Ishikawa (cell line): ENCODE results near the gene TRAF5.
A peak's percentile ranks its signal among the peaks of the same experiment; 100 is the strongest.

Experiments
- CEBPB ChIP-seq: IDR thresholded peaks from 2 replicates; pipeline ENCODE4 v1.6.1; 2012
- CREB1 ChIP-seq: IDR thresholded peaks from 2 replicates; pipeline ENCODE4 v1.6.1; 2012; ENCODE audit warnings: low read depth
- EGR1 ChIP-seq: IDR thresholded peaks from 2 replicates; pipeline ENCODE4 v1.6.1; 2012
- EP300 ChIP-seq: IDR thresholded peaks from 2 replicates; pipeline ENCODE4 v1.6.1; 2012; ENCODE audit warnings: borderline replicate concordance
- FOXM1 ChIP-seq: IDR thresholded peaks from 2 replicates; pipeline ENCODE4 v1.6.1; 2012; ENCODE audit warnings: low read depth, borderline replicate concordance
- MAX ChIP-seq: IDR thresholded peaks from 2 replicates; pipeline ENCODE4 v1.6.1; 2012
- NFIC ChIP-seq: IDR thresholded peaks from 2 replicates; pipeline ENCODE4 v1.6.1; 2012
- RAD21 ChIP-seq: IDR thresholded peaks from 2 replicates; pipeline ENCODE4 v1.6.1; 2012; ENCODE audit warnings: low read depth
- TAF1 ChIP-seq: IDR thresholded peaks from 2 replicates; pipeline ENCODE4 v1.6.1; 2012; ENCODE audit warnings: low read depth, mild to moderate bottlenecking
- TCF12 ChIP-seq: IDR thresholded peaks from 2 replicates; pipeline ENCODE4 v1.6.1; 2012; ENCODE audit warnings: low read depth
- TEAD4 ChIP-seq: IDR thresholded peaks from 2 replicates; pipeline ENCODE4 v1.6.1; 2012
- YY1 ChIP-seq: IDR thresholded peaks from 2 replicates; pipeline ENCODE4 v1.6.1; 2012; ENCODE audit warnings: low read depth
- ZBTB7A ChIP-seq: IDR thresholded peaks from 2 replicates; pipeline ENCODE4 v1.6.1; 2012; ENCODE audit warnings: low read depth
- TF ChIP-seq, protein P1 (sequence below): IDR thresholded peaks from 2 replicates; pipeline ENCODE4 v1.6.1; 2012; ENCODE audit warnings: low read depth, mild to moderate bottlenecking
- TF ChIP-seq, protein P2 (sequence below): IDR thresholded peaks from 2 replicates; pipeline ENCODE4 v1.6.1; 2012

Gene TRAF5

GRCh38 chr1:211369640-211370039 is 43.0 kb downstream of the TRAF5 start:
- TF ChIP-seq CEBPB = no peak
- no peak for TF ChIP-seq NFIC
- TF ChIP-seq EGR1 = no peak
- no peak for TF ChIP-seq MAX

DNA sequence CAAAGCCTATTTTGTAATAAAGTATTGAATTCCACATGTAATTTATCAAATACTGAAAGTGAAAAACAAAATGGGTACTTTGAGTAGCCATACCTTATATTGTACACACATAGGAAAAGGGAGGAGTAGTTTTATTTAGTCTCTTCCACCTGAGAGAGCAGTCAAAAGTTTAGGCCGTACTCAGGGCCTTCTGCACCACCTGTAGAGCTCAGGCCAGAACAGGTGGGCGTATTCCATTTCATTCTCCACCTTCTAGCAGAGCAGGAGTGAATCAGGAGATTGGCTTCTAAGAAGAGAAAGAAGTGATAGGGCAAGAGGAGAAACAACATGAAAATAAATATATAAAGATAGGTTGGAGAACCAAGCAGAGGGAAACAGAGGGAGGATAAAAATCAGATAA is 44.0 kb downstream of the TRAF5 start:
- TF ChIP-seq YY1 = no peak
- TF ChIP-seq EGR1 = no peak
- no peak for TF ChIP-seq TAF1
- TF ChIP-seq, protein P1, sequence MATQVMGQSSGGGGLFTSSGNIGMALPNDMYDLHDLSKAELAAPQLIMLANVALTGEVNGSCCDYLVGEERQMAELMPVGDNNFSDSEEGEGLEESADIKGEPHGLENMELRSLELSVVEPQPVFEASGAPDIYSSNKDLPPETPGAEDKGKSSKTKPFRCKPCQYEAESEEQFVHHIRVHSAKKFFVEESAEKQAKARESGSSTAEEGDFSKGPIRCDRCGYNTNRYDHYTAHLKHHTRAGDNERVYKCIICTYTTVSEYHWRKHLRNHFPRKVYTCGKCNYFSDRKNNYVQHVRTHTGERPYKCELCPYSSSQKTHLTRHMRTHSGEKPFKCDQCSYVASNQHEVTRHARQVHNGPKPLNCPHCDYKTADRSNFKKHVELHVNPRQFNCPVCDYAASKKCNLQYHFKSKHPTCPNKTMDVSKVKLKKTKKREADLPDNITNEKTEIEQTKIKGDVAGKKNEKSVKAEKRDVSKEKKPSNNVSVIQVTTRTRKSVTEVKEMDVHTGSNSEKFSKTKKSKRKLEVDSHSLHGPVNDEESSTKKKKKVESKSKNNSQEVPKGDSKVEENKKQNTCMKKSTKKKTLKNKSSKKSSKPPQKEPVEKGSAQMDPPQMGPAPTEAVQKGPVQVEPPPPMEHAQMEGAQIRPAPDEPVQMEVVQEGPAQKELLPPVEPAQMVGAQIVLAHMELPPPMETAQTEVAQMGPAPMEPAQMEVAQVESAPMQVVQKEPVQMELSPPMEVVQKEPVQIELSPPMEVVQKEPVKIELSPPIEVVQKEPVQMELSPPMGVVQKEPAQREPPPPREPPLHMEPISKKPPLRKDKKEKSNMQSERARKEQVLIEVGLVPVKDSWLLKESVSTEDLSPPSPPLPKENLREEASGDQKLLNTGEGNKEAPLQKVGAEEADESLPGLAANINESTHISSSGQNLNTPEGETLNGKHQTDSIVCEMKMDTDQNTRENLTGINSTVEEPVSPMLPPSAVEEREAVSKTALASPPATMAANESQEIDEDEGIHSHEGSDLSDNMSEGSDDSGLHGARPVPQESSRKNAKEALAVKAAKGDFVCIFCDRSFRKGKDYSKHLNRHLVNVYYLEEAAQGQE = no peak
- no peak for TF ChIP-seq TCF12
- no peak for TF ChIP-seq ZBTB7A
- no peak for TF ChIP-seq MAX
- no peak for TF ChIP-seq CEBPB
- no peak for TF ChIP-seq RAD21
- no peak for TF ChIP-seq EP300
- TF ChIP-seq CREB1 = no peak
- TF ChIP-seq NFIC = no peak
- TF ChIP-seq TEAD4 = no peak
- TF ChIP-seq, protein P2, sequence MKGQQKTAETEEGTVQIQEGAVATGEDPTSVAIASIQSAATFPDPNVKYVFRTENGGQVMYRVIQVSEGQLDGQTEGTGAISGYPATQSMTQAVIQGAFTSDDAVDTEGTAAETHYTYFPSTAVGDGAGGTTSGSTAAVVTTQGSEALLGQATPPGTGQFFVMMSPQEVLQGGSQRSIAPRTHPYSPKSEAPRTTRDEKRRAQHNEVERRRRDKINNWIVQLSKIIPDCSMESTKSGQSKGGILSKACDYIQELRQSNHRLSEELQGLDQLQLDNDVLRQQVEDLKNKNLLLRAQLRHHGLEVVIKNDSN = no peak
- no peak for TF ChIP-seq FOXM1

DNA sequence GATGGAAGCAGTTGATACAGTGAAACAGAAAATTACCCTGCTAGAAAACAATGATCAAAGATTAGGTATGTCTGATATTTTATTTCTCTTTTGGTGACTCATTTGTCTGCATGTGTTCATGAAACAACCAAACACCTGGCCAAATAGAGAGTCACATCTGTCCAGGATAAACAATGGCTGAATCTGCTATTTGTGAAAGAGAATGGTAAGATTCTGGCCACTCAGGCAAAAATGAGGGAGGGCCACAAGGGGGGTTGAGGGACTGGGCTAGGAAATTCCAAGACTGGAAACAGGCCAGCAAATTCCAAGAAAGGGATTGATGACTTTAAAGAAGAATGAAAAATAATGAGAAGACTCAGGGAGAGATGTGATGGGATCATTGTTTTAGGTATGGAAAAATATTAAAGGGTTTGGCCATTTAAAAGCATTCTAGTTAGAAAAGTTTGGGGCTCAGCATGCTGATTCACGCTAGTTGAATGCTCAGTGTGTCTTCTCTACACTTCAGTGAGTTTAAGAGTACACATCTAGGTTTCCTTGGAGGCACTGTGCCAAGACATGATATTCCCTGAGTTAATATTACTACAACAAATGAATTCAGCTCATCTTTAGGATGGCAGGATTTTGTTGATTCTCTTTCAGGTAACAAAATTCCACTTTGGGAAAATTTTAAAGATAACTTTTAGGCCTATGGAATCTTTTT is 44.9 kb downstream of the TRAF5 start:
- TF ChIP-seq FOXM1 (peak; percentile 40; the same call in 1 of the 2 replicates), NFIC (peak; percentile 75), ZBTB7A (no peak), EP300 (peak; percentile 44; the same call in 1 of the 2 replicates), TCF12 (peak; percentile 72), TEAD4 (peak; percentile 46)

GRCh38 chr1:211372463-211372862 is 45.8 kb downstream of the TRAF5 start:
- TF ChIP-seq CREB1 = no peak
- TF ChIP-seq TCF12 = no peak
- TF ChIP-seq NFIC = no peak
- no peak for TF ChIP-seq CEBPB
- TF ChIP-seq ZBTB7A = no peak
- TF ChIP-seq FOXM1 = no peak
- no peak for TF ChIP-seq EGR1
- TF ChIP-seq YY1 = no peak
- no peak for TF ChIP-seq MAX
- TF ChIP-seq RAD21 = no peak
- TF ChIP-seq, protein P1 = no peak
- no peak for TF ChIP-seq TEAD4
- TF ChIP-seq EP300 = no peak
- TF ChIP-seq, protein P2 = no peak
- TF ChIP-seq TAF1 = no peak

DNA sequence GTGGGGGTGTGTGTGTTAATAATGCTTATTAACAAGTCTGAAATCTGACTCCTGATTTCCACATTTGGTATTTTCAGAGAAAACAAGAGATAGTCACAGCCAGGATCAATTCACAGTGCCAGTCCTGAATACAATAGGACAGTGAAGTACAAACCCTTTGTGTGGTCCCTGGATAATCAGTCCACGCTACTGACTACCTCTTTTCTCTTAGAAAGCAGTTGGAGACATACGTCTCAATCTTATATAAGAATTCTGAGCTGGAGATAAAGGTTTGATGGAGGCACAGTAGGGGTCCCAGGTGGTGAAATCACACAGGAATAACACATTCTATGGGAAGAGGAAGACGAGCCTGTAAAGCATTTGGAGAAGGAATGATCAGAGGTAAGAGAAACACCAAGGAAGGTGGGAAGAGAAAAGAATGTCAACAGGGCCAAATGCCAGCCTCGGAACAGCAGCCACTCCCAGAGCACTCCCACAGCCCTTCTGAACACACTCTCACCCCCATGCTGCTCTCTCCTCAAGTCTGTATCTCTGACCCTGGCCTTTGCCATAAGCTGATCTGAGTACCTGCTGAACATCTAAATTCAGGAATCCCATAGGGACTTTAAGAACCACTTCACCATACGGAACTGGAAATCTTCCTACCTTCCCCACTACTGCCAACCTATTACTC is 48.6 kb downstream of the TRAF5 start:
- TF ChIP-seq TAF1 (no peak), TEAD4 (no peak), RAD21 (no peak), NFIC (no peak), EP300 (no peak), YY1 (no peak)

GRCh38 chr1:211375949-211376348 is 49.3 kb downstream of the TRAF5 start:
- no peak for TF ChIP-seq TAF1
- no peak for TF ChIP-seq TEAD4
- TF ChIP-seq EGR1 = no peak
- no peak for TF ChIP-seq EP300
- TF ChIP-seq CREB1 = no peak
- TF ChIP-seq RAD21 = no peak
- TF ChIP-seq NFIC = no peak
- TF ChIP-seq CEBPB = no peak
- no peak for TF ChIP-seq ZBTB7A
- TF ChIP-seq, protein P2 = no peak
- TF ChIP-seq, protein P1 = no peak
- no peak for TF ChIP-seq MAX
- TF ChIP-seq YY1 = no peak
- TF ChIP-seq TCF12 = no peak
- no peak for TF ChIP-seq FOXM1
